ENCODE data around the gene PLAU. TPM values are rescaled to one million over a fixed set of nuclear protein-coding genes. Genes with fewer than 3 reads are reported as not detected.

PLAU gene
- total RNA-seq, 1 donor from 2014 or later = 90.2 TPM

DNA sequence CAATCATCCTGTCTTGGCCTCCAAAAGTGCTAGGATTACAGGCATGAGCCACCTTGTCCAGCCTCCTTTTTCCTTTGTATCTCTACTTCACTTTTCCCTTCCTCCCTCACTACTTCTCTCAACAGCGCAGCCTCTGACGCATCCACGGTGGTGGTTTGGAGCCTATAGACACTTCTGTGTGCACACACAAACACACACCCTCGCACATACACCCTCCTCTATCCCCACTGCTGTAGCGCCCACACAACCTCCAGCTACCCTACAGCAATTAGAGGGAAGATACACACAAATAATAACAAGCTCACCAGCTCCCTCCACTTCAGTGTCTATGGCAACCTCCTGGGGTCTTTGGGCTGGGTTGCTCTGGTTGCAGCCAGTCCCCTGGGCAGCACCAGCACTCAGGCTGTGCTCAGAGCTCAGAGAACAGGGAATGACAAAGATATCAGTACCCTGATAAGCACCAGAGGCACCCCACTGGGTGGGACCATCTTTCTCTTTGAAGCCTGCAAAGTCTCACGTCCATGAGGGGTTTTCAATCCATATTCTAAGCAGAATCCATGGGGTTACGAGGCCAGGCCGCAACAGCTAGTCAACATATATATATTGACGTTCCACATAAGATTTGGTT, 33.3 kb upstream of the PLAU start:
- Mint-ChIP-seq H3K4me1 (ENCODE audit: low read depth, unreplicated experiment) (peaks cover 18% of the 10 kb centered on the region), H3K9me3 (ENCODE audit: unreplicated experiment) (no peaks in the 10 kb centered on the region), H3K36me3 (ENCODE audit: low read depth, unreplicated experiment) (no peaks in the 10 kb centered on the region), H3K27me3 (ENCODE audit: low read depth, unreplicated experiment) (peaks cover 14% of the 10 kb centered on the region), H3K27ac (ENCODE audit: unreplicated experiment) (peak overlapping the region; percentile 22), H3K4me3 (ENCODE audit: unreplicated experiment) (no peak overlapping the region)
- no peak overlapping the region for H2AFZ ChIP-seq (ENCODE audit: low read depth, low read length)
- peaks cover 8% of the 10 kb centered on the region for H4K20me1 ChIP-seq (ENCODE audit: insufficient read depth, low read length)
- no peak overlapping the region for H3K4me2 ChIP-seq (ENCODE audit: low read length)
- no peak for DNase-seq (ENCODE audit: low read depth)
- no peak for FAIRE-seq
- H3K4me1 ChIP-seq (ENCODE audit: insufficient read depth, low read length) = peaks cover 7% of the 10 kb centered on the region
- H3K79me2 ChIP-seq (ENCODE audit: insufficient read depth, low read length) = no peaks in the 10 kb centered on the region
- no peaks in the 10 kb centered on the region for H3K9me3 ChIP-seq (ENCODE audit: insufficient read depth, low read depth, low read length)
- H3K27me3 ChIP-seq (ENCODE audit: insufficient read depth, low read length) = no peaks in the 10 kb centered on the region
- no peak overlapping the region for H3K4me3 ChIP-seq (ENCODE audit: insufficient read depth, low read depth, low read length)
- no peak overlapping the region for H3K9ac ChIP-seq (ENCODE audit: low read length)
- no peaks in the 10 kb centered on the region for H3K36me3 ChIP-seq (ENCODE audit: insufficient read depth, low read length)
- TF ChIP-seq EZH2 (IDR thresholded peaks at IDR 0.05; ENCODE audit: insufficient read depth, low read length) = no peak
- TF ChIP-seq CTCF (IDR thresholded peaks at IDR 0.05; ENCODE audit: insufficient read depth, low read depth, low read length) = no peak
- no peak overlapping the region for H3K27ac ChIP-seq (ENCODE audit: low read depth, low read length)

GRCh38 chr10:73878365-73878764, 32.6 kb upstream of the PLAU start:
- no peak overlapping the region for H3K4me2 ChIP-seq (ENCODE audit: low read length)
- peaks cover 1% of the 10 kb centered on the region for H4K20me1 ChIP-seq (ENCODE audit: insufficient read depth, low read length)
- Mint-ChIP-seq H3K4me1 (ENCODE audit: low read depth, unreplicated experiment) (peaks cover 14% of the 10 kb centered on the region), H3K9me3 (ENCODE audit: unreplicated experiment) (no peaks in the 10 kb centered on the region), H3K27ac (ENCODE audit: unreplicated experiment) (no peak overlapping the region), H3K4me3 (ENCODE audit: unreplicated experiment) (no peak overlapping the region), H3K27me3 (ENCODE audit: low read depth, unreplicated experiment) (peaks cover 14% of the 10 kb centered on the region), H3K36me3 (ENCODE audit: low read depth, unreplicated experiment) (no peaks in the 10 kb centered on the region)
- no peaks in the 10 kb centered on the region for H3K27me3 ChIP-seq (ENCODE audit: insufficient read depth, low read length)
- no peak overlapping the region for H2AFZ ChIP-seq (ENCODE audit: low read depth, low read length)
- no peak overlapping the region for H3K27ac ChIP-seq (ENCODE audit: low read depth, low read length)
- no peaks in the 10 kb centered on the region for H3K36me3 ChIP-seq (ENCODE audit: insufficient read depth, low read length)
- no peak overlapping the region for H3K9ac ChIP-seq (ENCODE audit: low read length)
- DNase-seq (ENCODE audit: low read depth) (no peak), FAIRE-seq (no peak)
- H3K9me3 ChIP-seq (ENCODE audit: insufficient read depth, low read depth, low read length) = no peaks in the 10 kb centered on the region
- H3K4me1 ChIP-seq (ENCODE audit: insufficient read depth, low read length) = peaks cover 4% of the 10 kb centered on the region
- no peaks in the 10 kb centered on the region for H3K79me2 ChIP-seq (ENCODE audit: insufficient read depth, low read length)
- no peak overlapping the region for H3K4me3 ChIP-seq (ENCODE audit: insufficient read depth, low read depth, low read length)
- no peak for TF ChIP-seq CTCF (IDR thresholded peaks at IDR 0.05; ENCODE audit: insufficient read depth, low read depth, low read length)
- no peak for TF ChIP-seq EZH2 (IDR thresholded peaks at IDR 0.05; ENCODE audit: insufficient read depth, low read length)
